Spleen (tissue), 7 donors: ENCODE data around the gene VTI1A.

Experiments
- POLR2A ChIP-seq, 3 donors: fragments of 450-650 bp; IDR thresholded peaks; one replicate each; pipeline ENCODE4 v1.5.1; 2017; ENCODE audit warnings: antibody characterized with exemption in 3 of 3, mild to moderate bottlenecking in 1 of 3
- TF ChIP-seq, protein P1 (sequence below), 11 experiments: fragments of 200-600 bp in 7 of 11; fragments of 450-650 bp in 4 of 11; sonication (generic) in 4 of 11; IDR thresholded peaks in 8 of 11; conservative IDR thresholded peaks in 3 of 11; 1 replicate in 7 of 11; 2 replicates in 4 of 11; pipeline versions ENCODE4 v1.4.0 to v1.8.0; 2016 to 2021; ENCODE audit warnings: antibody characterized with exemption in 11 of 11, inconsistent platforms in 4 of 11, mild to moderate bottlenecking in 1 of 11
- donor health status: DM: no; HTN: no; CAD: no; lungs with moderate emphysema.
- donor health status: DM: no; HTN: no; CAD: no.
- donor health status: DM: no; HTN: no; CAD: no.

DNA sequence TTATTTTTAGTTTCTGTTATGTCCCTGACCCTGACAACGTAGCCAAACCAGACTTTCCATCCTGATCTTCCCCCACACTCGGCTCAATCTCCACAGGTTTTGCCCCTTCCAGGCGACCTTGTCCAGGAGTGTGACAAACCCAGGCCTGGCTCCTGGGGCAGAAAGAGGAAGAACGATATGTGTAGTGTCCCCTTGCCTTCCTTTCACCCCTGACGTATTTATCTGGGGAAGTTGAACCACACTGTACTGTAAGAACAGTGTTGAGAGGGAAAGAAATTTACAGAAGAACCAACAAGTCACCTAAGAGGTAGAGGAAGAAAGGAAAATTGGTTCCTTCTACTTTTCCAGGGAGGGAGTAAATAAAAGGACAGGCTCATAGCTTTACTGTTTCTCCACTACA is 158.0 kb downstream of the VTI1A start:
- TF ChIP-seq, protein P1, sequence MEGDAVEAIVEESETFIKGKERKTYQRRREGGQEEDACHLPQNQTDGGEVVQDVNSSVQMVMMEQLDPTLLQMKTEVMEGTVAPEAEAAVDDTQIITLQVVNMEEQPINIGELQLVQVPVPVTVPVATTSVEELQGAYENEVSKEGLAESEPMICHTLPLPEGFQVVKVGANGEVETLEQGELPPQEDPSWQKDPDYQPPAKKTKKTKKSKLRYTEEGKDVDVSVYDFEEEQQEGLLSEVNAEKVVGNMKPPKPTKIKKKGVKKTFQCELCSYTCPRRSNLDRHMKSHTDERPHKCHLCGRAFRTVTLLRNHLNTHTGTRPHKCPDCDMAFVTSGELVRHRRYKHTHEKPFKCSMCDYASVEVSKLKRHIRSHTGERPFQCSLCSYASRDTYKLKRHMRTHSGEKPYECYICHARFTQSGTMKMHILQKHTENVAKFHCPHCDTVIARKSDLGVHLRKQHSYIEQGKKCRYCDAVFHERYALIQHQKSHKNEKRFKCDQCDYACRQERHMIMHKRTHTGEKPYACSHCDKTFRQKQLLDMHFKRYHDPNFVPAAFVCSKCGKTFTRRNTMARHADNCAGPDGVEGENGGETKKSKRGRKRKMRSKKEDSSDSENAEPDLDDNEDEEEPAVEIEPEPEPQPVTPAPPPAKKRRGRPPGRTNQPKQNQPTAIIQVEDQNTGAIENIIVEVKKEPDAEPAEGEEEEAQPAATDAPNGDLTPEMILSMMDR (IDR thresholded peaks at IDR 0.05 in 8 of 11, conservative IDR thresholded peaks at IDR 0.05 in 3 of 11): no peak
- TF ChIP-seq POLR2A (IDR thresholded peaks at IDR 0.05): no peak
